ENCODE measurements around the gene NTHL1.

The NTHL1 gene

DNA sequence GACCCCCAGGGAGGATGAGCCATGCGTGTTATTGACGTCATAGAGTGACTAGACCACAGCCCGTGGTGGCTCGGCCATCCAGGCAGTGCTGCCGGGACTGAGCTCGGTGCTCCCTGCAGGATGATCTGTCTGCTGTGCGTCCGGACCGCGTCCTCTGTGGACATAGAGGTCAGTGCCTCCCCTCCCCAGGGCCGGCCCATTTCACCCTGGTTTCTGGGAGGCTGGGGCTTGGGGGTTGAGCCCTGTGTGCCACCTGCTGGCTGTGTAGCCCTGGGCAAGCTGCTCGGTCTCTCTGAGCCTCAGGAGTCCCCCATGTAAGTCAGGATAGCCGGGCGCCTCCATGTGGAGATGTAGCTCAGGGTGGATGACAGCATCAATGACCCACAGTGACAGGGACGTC, 8.4 kb upstream of the NTHL1 start:
- H3K27me3 ChIP-seq: no peaks in the 10 kb centered on the region
- H3K27ac ChIP-seq: no peak overlapping the region
- no peaks in the 10 kb centered on the region for H3K4me1 ChIP-seq (ENCODE audit: control insufficient read depth in 1 of 2, insufficient read depth in 1 of 2, low read depth in 1 of 2, low read length in 1 of 2)
- H3K4me3 ChIP-seq (ENCODE audit: low read depth in 1 of 2, low read length in 1 of 2): no peak overlapping the region
- TF ChIP-seq, protein P1, sequence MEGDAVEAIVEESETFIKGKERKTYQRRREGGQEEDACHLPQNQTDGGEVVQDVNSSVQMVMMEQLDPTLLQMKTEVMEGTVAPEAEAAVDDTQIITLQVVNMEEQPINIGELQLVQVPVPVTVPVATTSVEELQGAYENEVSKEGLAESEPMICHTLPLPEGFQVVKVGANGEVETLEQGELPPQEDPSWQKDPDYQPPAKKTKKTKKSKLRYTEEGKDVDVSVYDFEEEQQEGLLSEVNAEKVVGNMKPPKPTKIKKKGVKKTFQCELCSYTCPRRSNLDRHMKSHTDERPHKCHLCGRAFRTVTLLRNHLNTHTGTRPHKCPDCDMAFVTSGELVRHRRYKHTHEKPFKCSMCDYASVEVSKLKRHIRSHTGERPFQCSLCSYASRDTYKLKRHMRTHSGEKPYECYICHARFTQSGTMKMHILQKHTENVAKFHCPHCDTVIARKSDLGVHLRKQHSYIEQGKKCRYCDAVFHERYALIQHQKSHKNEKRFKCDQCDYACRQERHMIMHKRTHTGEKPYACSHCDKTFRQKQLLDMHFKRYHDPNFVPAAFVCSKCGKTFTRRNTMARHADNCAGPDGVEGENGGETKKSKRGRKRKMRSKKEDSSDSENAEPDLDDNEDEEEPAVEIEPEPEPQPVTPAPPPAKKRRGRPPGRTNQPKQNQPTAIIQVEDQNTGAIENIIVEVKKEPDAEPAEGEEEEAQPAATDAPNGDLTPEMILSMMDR (IDR thresholded peaks at IDR 0.05): no peak
- peaks cover 93% of the 10 kb centered on the region for H3K36me3 ChIP-seq
- no peaks in the 10 kb centered on the region for H3K9me3 ChIP-seq

DNA sequence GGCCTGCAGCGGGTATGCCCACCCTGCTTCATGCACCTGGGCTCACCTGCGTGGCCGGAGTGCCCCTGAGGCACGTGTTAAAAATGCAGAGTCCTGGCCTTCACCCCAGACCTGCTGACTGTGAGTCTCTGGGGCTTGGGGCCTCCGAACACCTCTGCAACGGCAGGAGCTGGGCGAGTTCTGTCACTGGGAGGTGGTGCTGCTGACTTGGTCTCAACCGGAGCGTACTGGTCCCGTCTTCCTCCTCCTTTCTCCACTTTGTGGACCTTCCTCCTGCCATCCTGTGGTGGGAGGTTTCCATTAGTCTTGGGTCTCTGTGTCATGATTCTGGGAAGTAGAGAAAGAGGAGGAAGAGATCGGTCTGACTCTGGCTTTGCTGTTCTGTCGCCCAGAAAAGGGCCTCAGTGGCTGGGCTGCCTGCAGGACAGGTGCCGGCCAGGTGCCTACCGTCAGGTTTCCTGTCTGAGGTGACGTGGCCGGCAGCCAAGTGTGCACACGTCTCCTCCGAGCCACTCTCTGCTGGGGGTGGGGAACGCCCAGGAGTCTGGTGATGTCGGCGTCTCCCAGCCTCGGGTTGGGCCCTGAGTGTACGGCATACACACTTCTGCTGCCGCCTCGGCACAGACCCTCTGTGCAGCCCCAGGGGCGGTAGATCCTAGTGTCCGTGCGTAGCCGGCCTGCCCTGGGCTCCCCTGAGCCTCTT, 7.1 kb upstream of the NTHL1 start:
- Histone ChIP-seq H3K27ac (no peak overlapping the region), H3K9me3 (no peaks in the 10 kb centered on the region), H3K4me1 (ENCODE audit: control insufficient read depth in 1 of 2, insufficient read depth in 1 of 2, low read depth in 1 of 2, low read length in 1 of 2) (no peaks in the 10 kb centered on the region), H3K27me3 (no peaks in the 10 kb centered on the region), H3K36me3 (peaks cover 90% of the 10 kb centered on the region), H3K4me3 (ENCODE audit: low read depth in 1 of 2, low read length in 1 of 2) (no peak overlapping the region)
- TF ChIP-seq, protein P1 (IDR thresholded peaks at IDR 0.05): no peak

DNA sequence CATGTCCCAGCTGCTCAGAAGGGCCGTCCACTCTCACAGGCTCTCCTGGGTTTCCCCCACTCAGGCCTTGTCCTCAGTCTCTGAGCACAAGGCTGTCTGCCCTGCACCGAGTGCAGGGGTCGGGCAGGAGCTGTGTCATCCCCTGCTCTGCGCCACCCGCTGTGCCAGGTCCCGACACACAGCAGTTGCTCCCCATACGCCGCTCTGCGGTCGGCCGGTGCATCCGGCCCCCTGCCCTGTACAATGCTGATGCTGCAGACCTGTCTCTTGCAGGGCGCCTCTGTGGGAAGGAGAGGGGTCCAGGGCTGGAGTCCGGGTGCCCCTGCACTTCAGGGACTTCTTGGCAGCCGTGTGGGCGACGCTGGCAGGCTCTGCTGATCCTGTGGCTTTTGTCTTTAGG, 6.3 kb upstream of the NTHL1 start:
- TF ChIP-seq, protein P1 (IDR thresholded peaks at IDR 0.05): no peak
- Histone ChIP-seq H3K27ac (no peak overlapping the region), H3K4me3 (ENCODE audit: low read depth in 1 of 2, low read length in 1 of 2) (no peak overlapping the region), H3K27me3 (no peaks in the 10 kb centered on the region), H3K9me3 (no peaks in the 10 kb centered on the region), H3K4me1 (ENCODE audit: control insufficient read depth in 1 of 2, insufficient read depth in 1 of 2, low read depth in 1 of 2, low read length in 1 of 2) (peaks cover 0 to 2% of the 10 kb centered on the region in 2 experiments), H3K36me3 (peaks cover 86% of the 10 kb centered on the region)

DNA sequence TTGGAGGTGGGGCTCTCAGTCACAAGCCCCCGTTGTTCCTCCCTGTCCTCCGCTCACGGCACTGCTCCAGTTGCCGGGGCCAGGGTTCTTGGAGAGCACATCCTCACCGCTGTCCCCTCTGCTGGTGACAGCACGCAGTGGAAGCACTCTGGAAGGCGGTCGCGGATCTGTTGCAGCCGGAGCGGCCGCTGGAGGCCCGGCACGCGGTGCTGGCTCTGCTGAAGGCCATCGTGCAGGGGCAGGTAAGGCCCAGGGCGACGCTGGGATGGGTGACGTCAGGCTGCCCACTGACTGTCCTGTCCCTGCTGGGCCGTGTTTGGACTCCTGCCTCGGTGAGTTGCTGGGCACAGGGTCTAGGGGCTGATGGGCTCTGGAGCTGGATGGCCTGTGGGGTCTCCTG, 5.6 kb upstream of the NTHL1 start:
- TF ChIP-seq, protein P1 (IDR thresholded peaks at IDR 0.05): no peak
- peaks cover 6 to 8% of the 10 kb centered on the region in 2 experiments for H3K4me1 ChIP-seq (ENCODE audit: control insufficient read depth in 1 of 2, insufficient read depth in 1 of 2, low read depth in 1 of 2, low read length in 1 of 2)
- no peaks in the 10 kb centered on the region for H3K9me3 ChIP-seq
- H3K4me3 ChIP-seq (ENCODE audit: low read depth in 1 of 2, low read length in 1 of 2): no peak overlapping the region
- H3K27ac ChIP-seq: no peak overlapping the region
- H3K27me3 ChIP-seq: no peaks in the 10 kb centered on the region
- H3K36me3 ChIP-seq: peaks cover 79% of the 10 kb centered on the region

DNA sequence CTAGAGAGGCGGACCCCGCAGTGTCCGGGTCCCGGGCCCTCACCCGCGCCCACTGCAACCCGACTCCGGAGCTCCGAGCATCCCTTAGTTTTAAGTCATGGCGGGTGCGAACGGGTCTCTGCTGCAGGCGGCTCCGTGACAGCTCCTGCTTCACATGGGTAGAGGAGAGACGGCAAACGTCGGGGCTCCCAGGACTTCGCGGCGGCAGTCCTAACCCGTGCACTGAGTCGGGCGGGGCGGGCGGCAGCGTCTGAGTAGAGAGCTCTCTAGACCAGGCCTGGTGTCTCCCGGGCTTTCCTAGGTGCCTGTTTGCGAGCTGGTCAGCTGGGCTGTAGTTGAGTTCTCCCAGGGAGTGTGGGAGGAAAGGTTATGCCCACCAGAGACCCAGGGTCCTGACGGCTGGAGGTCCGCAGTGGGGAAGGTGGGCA, 496 bp upstream of the NTHL1 start:
- peak overlapping the region; percentile 86 to 89 for H3K4me3 ChIP-seq (ENCODE audit: low read depth in 1 of 2, low read length in 1 of 2)
- H3K27me3 ChIP-seq: peaks cover 14% of the 10 kb centered on the region
- peaks cover 32% of the 10 kb centered on the region for H3K36me3 ChIP-seq
- H3K27ac ChIP-seq: peak overlapping the region; percentile 66
- H3K4me1 ChIP-seq (ENCODE audit: control insufficient read depth in 1 of 2, insufficient read depth in 1 of 2, low read depth in 1 of 2, low read length in 1 of 2): peaks cover 13 to 17% of the 10 kb centered on the region in 2 experiments
- H3K9me3 ChIP-seq: no peaks in the 10 kb centered on the region
- TF ChIP-seq, protein P1 (IDR thresholded peaks at IDR 0.05): no peak

All from neutrophil (primary cell).